Measurements from ENCODE around the gene KRT24. TPM values are rescaled to one million over a fixed set of nuclear protein-coding genes. Genes with fewer than 3 reads are reported as not detected.

Gene KRT24
- total RNA-seq, 2 experiments from 2014 or later, result not detected

DNA sequence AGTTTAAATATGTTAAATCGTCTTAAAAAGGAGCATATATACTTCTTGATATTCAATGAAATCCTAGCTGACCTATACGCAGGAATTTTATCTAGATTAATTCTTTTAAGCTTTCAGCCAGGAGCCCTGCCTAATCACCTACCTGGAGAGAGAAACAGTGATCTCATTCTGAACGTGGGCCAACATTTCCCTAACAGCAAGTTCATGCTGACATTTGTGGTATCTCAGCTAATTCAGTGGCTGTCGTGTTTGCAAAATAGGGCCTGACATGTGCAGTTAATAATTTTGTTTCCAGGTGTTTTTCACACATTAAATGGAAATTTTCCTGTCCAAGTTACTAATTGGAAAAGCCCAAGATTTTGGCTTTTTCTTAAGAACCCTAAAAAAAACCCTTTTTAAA is 17.4 kb downstream of the KRT24 start:
- Mint-ChIP-seq H3K36me3 (ENCODE audit: low read depth) (no peaks in the 10 kb centered on the region), H3K27ac (no peak overlapping the region), H3K4me1 (ENCODE audit: low read depth) (no peaks in the 10 kb centered on the region), H3K9me3 (no peaks in the 10 kb centered on the region), H3K27me3 (ENCODE audit: low read depth) (peaks cover 7% of the 10 kb centered on the region), H3K4me3 (no peak overlapping the region)
- CTCF ChIA-PET, result no interaction called here
- no peak for DNase-seq
- intact Hi-C loops (cut with micrococcal nuclease), result no loop called here

DNA sequence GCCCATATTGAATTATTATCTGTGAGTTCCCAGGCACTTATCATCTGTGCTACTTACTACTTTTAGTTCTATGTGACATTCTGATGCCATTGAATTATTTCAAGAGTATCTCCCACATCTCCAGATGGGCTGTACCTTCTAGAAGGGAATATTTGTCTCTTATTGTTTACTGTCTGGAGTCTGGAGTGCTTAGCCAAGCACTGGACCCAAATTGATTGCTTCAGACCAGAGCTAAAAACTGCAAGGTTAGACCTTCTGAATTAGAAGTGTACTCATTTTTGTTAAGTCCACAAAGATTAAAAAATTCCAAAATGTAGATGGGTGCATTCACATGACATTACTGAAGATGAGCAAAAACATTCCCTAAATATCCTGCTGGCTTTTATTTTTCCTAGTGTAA is 22.6 kb downstream of the KRT24 start:
- H3K4me1 Mint-ChIP-seq (ENCODE audit: low read depth), result peaks cover 5% of the 10 kb centered on the region
- no peak overlapping the region for H3K4me3 Mint-ChIP-seq
- H3K9me3 Mint-ChIP-seq, result no peaks in the 10 kb centered on the region
- no peaks in the 10 kb centered on the region for H3K36me3 Mint-ChIP-seq (ENCODE audit: low read depth)
- no peak for DNase-seq
- H3K27ac Mint-ChIP-seq, result no peak overlapping the region
- peaks cover 20% of the 10 kb centered on the region for H3K27me3 Mint-ChIP-seq (ENCODE audit: low read depth)
- intact Hi-C loops (cut with micrococcal nuclease), result no loop called here
- CTCF ChIA-PET, result interaction anchor here (0.6 kb wide), 1 partner anchor 18 kb away, joined by 3 read pairs; no protein-coding TSS in a partner anchor

DNA sequence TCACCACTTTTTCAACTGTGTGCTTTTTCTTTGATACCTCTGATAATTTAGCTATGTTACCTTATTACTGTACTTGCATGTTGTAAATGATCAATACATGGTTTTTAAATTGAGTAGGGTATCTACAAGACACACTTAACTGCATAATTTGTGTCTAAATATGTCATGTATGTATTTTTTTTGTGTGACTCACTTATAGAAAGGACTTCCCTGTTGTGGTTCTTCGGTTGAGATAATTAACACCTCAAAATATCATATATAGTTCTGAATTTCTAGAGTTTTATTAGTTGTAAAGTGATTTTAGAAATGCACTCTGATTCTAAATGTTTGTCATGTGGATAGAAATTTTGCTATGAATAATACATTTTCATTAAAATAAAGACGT is 24.0 kb downstream of the KRT24 start:
- no peaks in the 10 kb centered on the region for H3K9me3 Mint-ChIP-seq
- CTCF ChIA-PET, result interaction anchor here (0.7 to 1.5 kb wide), 2 partner anchors 20 to 220 kb away, joined by 3 to 5 read pairs; no protein-coding TSS in a partner anchor
- no peak overlapping the region for H3K4me3 Mint-ChIP-seq
- peaks cover 5% of the 10 kb centered on the region for H3K4me1 Mint-ChIP-seq (ENCODE audit: low read depth)
- no peaks in the 10 kb centered on the region for H3K36me3 Mint-ChIP-seq (ENCODE audit: low read depth)
- no peak overlapping the region for H3K27ac Mint-ChIP-seq
- peaks cover 22% of the 10 kb centered on the region for H3K27me3 Mint-ChIP-seq (ENCODE audit: low read depth)
- DNase-seq, result no peak
- intact Hi-C loops (cut with micrococcal nuclease), result no loop called here

DNA sequence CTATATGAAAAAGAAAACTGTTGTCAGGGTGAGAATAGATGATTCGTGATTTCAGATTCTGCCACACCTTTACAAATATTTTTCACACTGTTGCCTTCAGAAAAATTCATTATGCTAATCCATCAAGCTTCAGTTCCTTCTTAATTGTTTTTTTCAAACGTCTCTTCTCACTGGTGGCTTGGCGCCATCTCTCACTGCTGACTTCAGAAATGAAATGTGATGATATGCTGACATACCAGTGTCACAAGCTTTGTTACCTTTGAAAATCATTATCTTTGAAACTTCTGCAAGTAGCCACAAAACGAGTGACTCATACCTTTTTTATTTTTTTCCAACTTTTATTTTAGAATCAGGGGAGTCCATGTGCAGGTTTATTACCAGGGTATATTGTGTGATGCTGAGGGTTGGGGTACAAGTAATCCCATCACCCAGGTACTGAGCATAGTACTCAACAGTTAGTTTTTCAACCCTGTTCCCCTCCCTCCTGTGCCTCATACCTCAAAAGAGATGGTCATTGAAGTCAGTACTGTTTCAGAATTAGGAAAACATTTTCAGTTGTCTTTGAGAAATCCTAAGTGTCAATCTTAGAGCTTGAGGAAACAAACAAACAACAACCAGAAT is 24.5 kb downstream of the KRT24 start:
- CTCF ChIA-PET, result interaction anchor here (1.5 kb wide), 1 partner anchor 20 kb away, joined by 3 read pairs; no protein-coding TSS in a partner anchor
- H3K9me3 Mint-ChIP-seq, result no peaks in the 10 kb centered on the region
- H3K36me3 Mint-ChIP-seq (ENCODE audit: low read depth), result no peaks in the 10 kb centered on the region
- peak; percentile 22 for DNase-seq
- no peak overlapping the region for H3K27ac Mint-ChIP-seq
- intact Hi-C loops (cut with micrococcal nuclease), result no loop called here
- H3K4me3 Mint-ChIP-seq, result no peak overlapping the region
- peaks cover 5% of the 10 kb centered on the region for H3K4me1 Mint-ChIP-seq (ENCODE audit: low read depth)
- peaks cover 22% of the 10 kb centered on the region for H3K27me3 Mint-ChIP-seq (ENCODE audit: low read depth)

DNA sequence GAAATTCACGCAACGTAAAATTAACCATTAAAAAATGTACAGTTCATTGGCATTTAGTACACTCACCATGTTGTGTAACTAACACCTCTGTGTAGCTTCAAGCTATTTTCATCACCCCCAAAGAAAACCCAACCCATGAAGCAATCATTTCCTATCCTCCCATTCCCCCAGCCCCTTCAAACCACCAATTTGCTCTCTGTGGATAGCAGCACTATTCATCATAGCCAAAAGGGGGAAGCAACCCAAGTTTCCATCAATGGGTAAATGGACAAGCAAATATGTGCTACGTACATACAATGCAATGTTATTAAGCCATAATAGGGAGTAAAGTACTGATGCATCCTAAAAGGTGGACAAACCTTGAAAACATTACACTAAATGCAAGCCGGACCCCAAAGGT is 27.6 kb downstream of the KRT24 start:
- intact Hi-C loops (cut with micrococcal nuclease), result no loop called here
- Mint-ChIP-seq H3K27me3 (ENCODE audit: low read depth) (peaks cover 13% of the 10 kb centered on the region), H3K36me3 (ENCODE audit: low read depth) (no peaks in the 10 kb centered on the region), H3K9me3 (no peaks in the 10 kb centered on the region), H3K27ac (no peak overlapping the region), H3K4me1 (ENCODE audit: low read depth) (peaks cover 5% of the 10 kb centered on the region), H3K4me3 (no peak overlapping the region)
- CTCF ChIA-PET, result no interaction called here
- DNase-seq, result no peak

DNA sequence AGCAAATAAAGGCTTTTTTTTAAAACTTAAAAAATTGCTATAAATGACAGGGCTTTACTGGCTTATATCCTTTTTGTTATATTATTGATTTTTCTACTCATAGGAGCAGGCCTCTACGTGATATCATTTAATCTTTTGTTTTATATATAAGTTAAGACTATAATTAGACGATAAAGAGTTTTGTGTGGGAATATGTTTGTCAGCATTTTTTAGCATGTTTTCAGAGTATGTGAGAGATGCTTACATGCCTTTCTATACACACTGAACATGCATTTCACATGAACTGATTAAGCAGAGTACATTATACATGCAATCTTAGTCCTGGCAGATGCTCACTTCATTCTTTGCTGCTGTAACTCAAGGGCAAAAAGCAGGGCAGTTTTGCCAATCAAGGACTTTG is 30.9 kb downstream of the KRT24 start:
- peaks cover 9% of the 10 kb centered on the region for H3K27me3 Mint-ChIP-seq (ENCODE audit: low read depth)
- CTCF ChIA-PET, result interaction anchor here (0.7 kb wide), 1 partner anchor 38 kb away, joined by 3 read pairs; no protein-coding TSS in a partner anchor
- no peaks in the 10 kb centered on the region for H3K36me3 Mint-ChIP-seq (ENCODE audit: low read depth)
- no peak for DNase-seq
- no peak overlapping the region for H3K4me3 Mint-ChIP-seq
- H3K4me1 Mint-ChIP-seq (ENCODE audit: low read depth), result no peaks in the 10 kb centered on the region
- intact Hi-C loops (cut with micrococcal nuclease), result no loop called here
- H3K27ac Mint-ChIP-seq, result no peak overlapping the region
- no peaks in the 10 kb centered on the region for H3K9me3 Mint-ChIP-seq

DNA sequence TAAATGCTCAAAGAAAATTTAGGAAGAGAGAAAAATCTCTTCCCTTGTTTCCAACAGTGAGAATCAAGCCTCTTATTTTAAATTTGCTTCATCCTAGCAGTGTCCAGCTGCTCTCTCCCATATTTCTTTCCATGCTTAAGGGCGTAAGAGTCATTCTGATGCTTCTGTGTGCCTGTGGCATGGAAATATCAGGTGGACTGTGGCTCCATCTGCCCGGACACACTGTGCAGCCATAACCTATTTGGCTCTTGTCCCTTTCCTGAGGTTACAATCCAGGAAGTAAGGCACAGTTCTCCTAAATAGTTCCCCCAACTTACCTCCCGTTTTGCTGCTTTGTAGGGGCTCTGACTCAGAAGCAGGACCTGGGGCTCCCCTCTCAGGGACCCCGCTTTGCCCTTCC is 32.3 kb downstream of the KRT24 start:
- Mint-ChIP-seq H3K4me1 (ENCODE audit: low read depth) (no peaks in the 10 kb centered on the region), H3K27ac (no peak overlapping the region), H3K4me3 (no peak overlapping the region), H3K9me3 (no peaks in the 10 kb centered on the region), H3K36me3 (ENCODE audit: low read depth) (no peaks in the 10 kb centered on the region), H3K27me3 (ENCODE audit: low read depth) (peaks cover 6% of the 10 kb centered on the region)
- CTCF ChIA-PET, result no interaction called here
- intact Hi-C loops (cut with micrococcal nuclease), result no loop called here
- DNase-seq, result no peak

DNA sequence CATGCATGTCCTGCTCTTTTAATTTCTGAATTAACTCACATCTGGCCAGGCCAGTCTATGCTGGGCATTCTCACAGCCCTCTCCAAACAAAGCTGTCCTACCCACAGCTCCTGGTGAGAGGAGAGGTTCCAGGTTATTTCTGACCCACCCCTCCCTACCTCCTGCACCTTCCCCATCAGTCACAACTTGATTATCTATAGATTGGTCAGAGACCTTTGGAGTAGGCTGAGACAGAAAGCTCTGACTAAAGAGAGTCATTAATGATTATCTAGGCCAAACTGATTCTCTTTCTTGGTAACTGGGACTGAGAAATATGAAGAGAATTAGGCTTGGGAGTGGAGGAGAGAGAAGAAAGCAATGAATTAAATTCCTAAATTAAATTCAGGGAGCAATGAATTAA is 37.2 kb downstream of the KRT24 start:
- Mint-ChIP-seq H3K4me3 (no peak overlapping the region), H3K27ac (no peak overlapping the region), H3K27me3 (ENCODE audit: low read depth) (peaks cover 17% of the 10 kb centered on the region), H3K36me3 (ENCODE audit: low read depth) (no peaks in the 10 kb centered on the region), H3K4me1 (ENCODE audit: low read depth) (peaks cover 6% of the 10 kb centered on the region), H3K9me3 (no peaks in the 10 kb centered on the region)
- intact Hi-C loops (cut with micrococcal nuclease), result no loop called here
- CTCF ChIA-PET, result no interaction called here
- DNase-seq, result no peak

DNA sequence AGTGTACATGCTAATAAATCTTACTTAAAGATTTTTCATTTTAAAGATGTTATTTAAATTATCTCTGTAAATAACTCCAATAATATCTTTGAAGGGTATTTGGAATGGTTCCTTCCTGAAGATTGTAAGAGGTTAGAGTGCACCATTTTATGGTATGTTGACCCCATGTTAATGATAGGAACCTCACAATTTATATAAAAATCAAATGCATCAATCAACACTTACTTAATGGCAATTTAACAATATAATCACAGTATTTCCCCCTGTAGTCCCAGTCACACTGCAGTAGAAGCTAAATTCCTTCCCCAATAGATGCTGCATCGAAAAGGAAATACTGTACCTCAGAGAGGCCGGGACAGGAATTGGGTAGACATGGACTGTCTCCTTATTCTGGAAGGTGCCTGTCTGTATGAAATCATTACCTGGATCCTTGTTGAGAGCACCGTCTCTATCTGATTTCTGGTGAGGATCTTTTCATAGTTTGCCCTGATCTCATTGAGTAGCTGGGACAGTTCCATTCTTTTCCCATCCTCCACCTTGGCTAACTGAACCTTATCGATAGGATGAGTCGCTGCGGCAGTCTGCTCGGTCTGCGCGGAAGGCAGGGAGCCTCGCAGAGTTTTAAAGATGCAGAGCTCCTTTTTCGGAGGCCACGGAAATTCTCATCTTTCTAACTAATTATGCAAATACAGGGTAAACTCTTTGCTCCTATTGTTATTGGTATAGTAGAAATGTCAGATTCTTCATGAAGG is 38.8 kb downstream of the KRT24 start, which contains the start of gene KRT222:
KRT222 (minus strand) TSS at position 596 of the 752 bp plus-strand sequence; CDS start at position 518, 78 bp downstream.
- peak within 1 kb of the TSS; percentile 58 for H3K4me3 Mint-ChIP-seq
- H3K27me3 Mint-ChIP-seq (ENCODE audit: low read depth), result peaks cover 17% of the 10 kb centered on the region
- no peak for DNase-seq
- H3K4me1 Mint-ChIP-seq (ENCODE audit: low read depth), result peaks cover 11% of the 10 kb centered on the region
- H3K27ac Mint-ChIP-seq, result no peak within 1 kb of the TSS
- CTCF ChIA-PET, result no interaction called here
- H3K36me3 Mint-ChIP-seq (ENCODE audit: low read depth), result no peaks in the 10 kb centered on the region
- no peaks in the 10 kb centered on the region for H3K9me3 Mint-ChIP-seq
- intact Hi-C loops (cut with micrococcal nuclease), result no loop called here

DNA sequence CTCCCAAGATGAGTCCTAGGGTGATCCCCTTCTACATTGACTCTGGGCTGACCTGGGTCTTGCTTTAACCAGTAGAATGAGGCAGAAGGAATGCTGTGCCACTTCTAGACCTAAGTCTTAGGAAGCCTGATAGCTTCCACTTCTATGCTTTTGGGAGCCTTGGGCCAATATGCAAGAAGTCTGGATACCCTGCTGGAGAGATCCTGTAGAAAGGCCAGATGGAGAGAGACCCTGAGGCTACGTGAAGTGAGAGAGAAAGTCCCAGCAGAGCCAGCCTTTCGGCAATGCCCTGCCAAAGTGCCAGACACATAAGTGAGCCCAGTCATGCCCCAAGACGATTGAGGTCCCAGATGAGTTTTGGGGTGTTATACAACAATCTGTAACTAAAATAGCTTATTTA is 40.3 kb downstream of the KRT24 start:
- Mint-ChIP-seq H3K27ac (no peak overlapping the region), H3K27me3 (ENCODE audit: low read depth) (peaks cover 21% of the 10 kb centered on the region), H3K36me3 (ENCODE audit: low read depth) (peaks cover 1% of the 10 kb centered on the region), H3K9me3 (no peaks in the 10 kb centered on the region), H3K4me1 (ENCODE audit: low read depth) (peaks cover 14% of the 10 kb centered on the region), H3K4me3 (no peak overlapping the region)
- intact Hi-C loops (cut with micrococcal nuclease), result no loop called here
- CTCF ChIA-PET, result interaction anchor here (0.5 to 1.1 kb wide), 2 partner anchors 18 to 143 kb away, joined by 3 read pairs; no protein-coding TSS in a partner anchor
- no peak for DNase-seq

DNA sequence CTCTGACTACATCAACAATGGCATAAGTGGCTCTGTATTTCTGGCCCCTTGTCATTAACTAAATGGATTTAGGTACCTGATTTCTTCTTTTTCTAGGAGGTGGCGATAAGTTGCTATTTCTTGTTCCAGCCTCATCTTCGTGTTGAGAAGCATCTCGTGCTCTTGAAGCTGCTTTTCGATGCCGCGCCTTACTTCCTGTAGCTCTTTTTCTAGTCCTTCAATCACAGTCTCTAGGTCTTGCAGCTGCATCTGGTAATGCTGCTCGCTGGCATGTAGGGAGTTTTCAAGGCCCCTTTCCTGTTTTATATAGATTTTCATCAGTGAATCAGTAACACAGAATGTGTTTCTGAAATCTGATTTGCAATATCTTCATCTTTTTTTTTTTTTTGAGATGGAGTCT is 43.6 kb downstream of the KRT24 start:
- no peaks in the 10 kb centered on the region for H3K9me3 Mint-ChIP-seq
- H3K27ac Mint-ChIP-seq, result no peak overlapping the region
- peaks cover 11% of the 10 kb centered on the region for H3K4me1 Mint-ChIP-seq (ENCODE audit: low read depth)
- no peak overlapping the region for H3K4me3 Mint-ChIP-seq
- DNase-seq, result peak; percentile 29
- intact Hi-C loops (cut with micrococcal nuclease), result no loop called here
- peaks cover 10% of the 10 kb centered on the region for H3K27me3 Mint-ChIP-seq (ENCODE audit: low read depth)
- CTCF ChIA-PET, result interaction anchor here (0.6 to 0.8 kb wide), 3 partner anchors 19 to 128 kb away, joined by 3 to 5 read pairs (median 3); no protein-coding TSS in a partner anchor
- H3K36me3 Mint-ChIP-seq (ENCODE audit: low read depth), result peaks cover 1% of the 10 kb centered on the region

DNA sequence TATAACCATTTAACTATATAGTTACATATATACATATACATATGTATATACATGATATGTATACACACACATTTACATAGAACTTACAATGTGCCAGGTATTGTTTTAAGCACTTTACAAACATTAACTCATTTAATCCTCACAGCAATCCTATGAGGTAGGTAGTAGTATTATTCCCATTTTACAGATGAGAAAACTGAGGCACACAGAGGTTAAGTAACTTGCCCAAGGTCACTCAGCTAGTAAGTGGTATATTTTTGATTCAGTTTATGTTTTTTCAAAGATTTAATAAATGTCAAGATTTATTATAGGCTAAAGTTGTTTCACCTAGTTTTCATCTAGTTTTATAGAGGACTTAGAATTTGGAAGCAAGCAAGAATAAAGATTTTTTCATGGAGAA is 45.2 kb downstream of the KRT24 start:
- intact Hi-C loops (cut with micrococcal nuclease), result no loop called here
- Mint-ChIP-seq H3K4me1 (ENCODE audit: low read depth) (peaks cover 8% of the 10 kb centered on the region), H3K9me3 (no peaks in the 10 kb centered on the region), H3K27me3 (ENCODE audit: low read depth) (peaks cover 4% of the 10 kb centered on the region), H3K36me3 (ENCODE audit: low read depth) (peaks cover 1% of the 10 kb centered on the region), H3K27ac (no peak overlapping the region), H3K4me3 (no peak overlapping the region)
- DNase-seq, result no peak
- CTCF ChIA-PET, result no interaction called here

DNA sequence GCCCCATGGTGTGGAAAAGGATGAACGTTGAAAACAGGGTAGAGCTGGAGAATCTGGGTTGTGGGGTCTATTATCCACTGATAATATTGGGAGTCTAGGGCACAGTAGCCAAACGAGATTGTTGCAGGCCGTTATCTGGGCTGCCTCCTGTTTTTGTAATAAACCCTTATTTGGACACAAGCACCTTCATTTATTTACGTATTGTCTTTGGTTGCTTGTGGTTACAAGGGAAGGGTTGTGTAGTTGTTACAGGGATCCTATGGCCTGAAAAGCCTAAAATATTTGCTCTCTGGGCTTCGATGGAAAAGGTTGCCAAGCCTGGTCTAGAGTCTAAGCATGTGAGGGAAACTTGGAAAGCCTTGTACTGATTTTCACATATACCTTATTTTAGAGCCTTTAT is 51.6 kb downstream of the KRT24 start:
- Mint-ChIP-seq H3K36me3 (ENCODE audit: low read depth) (peaks cover 7% of the 10 kb centered on the region), H3K27ac (no peak overlapping the region), H3K9me3 (no peaks in the 10 kb centered on the region), H3K4me1 (ENCODE audit: low read depth) (peaks cover 7% of the 10 kb centered on the region), H3K27me3 (ENCODE audit: low read depth) (no peaks in the 10 kb centered on the region), H3K4me3 (no peak overlapping the region)
- no peak for DNase-seq
- CTCF ChIA-PET, result no interaction called here
- intact Hi-C loops (cut with micrococcal nuclease), result no loop called here
